Measurements from ENCODE around the gene DDX23.
A peak's percentile ranks its signal among the peaks of the same experiment; 100 is the strongest.

DDX23 gene

DNA sequence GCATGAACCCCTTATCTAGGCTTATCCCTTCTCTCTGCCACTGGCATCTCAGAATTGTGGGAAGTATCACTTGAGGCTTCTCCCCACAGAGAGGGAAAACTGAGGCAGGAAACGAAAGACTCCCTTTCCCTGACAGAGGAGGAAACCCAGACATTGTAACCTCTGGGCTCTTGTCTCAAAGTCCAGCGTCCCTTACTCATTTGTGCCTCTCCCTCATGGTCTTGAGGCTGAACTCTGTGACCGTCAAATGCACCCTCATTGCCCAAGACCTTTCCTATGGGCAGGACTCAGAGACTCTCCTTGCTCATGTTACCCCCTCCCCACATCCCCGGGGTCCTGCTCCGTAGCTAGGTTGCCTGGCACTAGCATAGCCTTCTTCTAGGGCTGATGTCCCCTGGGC lies 29.8 kb downstream of the DDX23 start:
- DNase-seq, result no peak

DNA sequence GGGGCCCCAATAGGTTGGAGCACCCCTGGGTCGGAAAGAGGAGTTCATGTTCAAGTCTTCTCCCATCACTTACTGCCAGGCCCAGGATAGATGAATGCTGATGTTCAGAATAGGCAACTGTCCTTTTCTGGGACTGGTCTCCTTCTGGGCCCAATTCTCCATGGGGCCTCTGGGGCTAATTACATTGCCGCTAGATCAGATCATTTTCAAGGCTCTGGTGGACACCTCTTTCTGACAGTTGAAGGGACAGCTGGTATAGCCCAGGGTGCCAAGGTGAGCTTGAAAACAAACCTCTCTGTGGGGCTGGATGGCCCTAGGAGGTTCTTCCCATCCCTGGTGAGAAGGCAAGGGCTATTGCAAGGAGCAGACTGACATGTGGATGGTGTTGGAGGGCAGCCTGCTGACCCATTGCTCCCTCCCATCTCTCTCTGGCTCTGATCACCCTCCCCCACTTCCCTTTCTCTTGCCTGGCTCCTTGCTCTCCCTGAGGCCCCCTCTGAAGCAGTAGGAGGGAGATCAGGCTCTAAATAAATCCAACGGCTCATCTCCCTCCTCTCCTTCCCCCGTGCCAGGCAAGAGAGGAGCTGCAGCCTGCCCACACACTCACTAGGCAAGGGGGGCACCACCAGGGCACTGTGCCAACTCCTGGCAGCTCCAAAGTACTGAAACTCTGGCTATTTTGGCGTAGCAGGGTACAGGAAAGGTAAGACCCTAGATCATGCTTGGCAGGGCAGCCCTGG lies 31.8 kb downstream of the DDX23 start:
- no peak for DNase-seq

DNA sequence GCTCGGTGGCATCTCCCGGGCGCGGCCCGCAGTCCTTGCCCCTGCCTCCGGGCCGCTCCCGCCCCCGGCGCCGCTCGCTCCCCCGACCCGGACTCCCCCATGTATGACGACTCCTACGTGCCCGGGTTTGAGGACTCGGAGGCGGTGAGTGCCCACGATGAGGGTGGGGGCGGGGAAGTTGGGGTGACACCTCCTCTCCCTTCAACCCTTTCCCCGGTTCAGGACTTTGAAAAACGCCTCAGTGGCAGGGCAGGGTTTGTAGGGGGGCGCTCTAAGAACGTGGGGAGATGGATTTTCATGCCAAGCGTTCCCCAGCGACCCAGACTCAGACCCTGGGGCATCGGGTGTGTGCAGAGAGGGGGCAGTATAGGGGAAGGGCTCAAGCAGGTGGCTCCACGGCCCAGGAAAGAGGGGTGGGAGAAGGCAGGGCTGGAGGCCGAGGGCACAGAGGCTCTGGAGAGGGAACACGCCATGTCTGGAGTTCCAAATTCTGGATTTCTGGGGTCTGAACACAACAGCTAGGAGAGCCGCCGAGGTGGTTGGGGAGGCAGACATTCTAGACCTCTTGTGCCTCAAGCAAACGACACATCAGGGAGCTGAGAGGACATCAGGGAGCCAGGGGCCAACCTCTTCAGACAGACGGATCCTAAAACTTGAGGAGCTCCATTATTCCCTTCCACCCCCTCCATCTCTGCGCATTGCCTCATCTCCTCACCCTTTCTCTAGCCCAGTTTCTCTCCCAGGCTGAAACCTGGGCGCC lies 33.0 kb downstream of the DDX23 start:
- peak; percentile 52 for DNase-seq

DNA sequence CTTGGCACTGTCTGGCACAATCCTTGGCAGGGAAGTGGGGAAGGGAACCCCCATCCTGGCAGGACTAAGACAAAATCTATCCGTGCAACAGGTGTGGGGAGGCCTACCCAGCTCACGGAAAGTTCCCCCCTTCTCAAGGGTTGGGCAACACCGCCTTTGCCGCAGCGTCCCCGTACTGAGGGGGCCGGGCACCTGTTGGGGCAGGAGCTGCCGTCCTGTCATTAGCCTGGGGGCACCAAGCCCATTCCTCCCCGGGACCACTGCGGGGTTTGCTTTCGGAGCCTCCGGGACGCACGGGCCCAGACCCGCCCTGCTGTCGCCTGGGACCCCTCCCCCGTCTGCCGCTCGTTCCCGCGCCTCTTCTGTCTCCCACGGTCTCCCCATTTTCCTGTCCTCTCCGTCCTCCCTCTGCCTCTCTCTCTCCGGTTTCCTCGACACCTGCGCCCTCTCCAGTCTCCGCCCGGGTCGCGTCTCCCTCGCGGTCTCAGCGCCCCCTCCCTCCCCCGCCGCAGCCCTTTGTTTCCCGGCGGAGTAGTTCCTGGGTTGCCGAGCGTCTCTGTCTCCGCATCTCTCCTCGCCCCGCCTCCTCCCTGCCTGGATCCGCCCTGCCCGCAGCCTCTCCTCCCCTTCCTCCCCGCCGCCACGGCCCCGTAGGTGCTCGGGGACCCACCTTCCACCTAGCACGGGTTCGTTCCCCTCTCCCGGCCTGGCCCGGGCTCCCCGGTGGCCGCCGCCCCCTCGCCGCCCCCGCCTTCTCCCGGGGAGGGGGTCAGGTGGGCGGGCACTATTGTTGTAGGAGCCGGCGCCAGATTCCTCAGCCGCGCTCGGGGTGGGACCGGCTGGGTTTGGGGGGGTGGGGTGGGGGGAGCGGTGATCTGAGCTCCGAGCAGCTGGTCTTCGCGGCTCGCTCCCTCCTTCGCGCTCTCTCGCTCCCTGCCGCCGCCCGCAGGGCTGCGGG lies 33.8 kb downstream of the DDX23 start, which contains the start of gene CACNB3:
CACNB3 (plus strand) TSS at position 624 of the 958 bp plus-strand sequence. CDS start 434 bp downstream, outside the sequence.
- peak; percentile 84 for DNase-seq

DNA sequence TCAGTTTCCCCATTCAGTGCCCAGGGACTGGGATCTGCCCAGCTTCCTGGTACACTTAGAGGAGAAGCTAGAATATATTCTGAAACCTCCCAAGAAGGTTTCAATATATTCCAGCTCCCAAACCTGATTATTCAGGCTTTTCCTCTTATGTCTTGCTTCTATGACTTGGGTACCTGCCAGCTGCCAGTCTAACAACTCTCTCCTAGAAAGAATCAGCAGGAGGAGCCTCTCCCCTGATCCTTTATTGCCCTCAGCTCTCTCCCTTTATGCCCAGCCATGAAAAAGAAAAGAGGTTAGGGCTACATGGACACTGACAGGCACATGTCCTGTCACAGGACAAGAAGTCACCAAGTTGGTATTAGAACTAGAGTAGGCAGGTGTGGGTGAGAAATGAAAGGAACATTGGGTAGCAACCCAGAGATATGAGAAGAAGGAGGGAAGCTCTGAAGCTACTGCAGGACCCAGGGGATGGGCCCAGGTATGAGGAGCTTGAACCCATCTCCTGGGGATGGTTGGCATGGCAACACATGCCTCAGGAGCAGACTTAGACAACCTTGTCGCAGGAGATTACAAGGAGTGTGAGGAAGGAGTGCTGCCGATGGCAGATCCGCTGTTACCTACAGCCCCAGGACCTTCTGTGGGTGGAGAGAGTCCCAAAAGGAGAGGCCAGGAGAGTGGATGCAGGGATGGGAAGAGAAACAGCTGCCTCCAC lies 35.7 kb downstream of the DDX23 start:
- no peak for DNase-seq

DNA sequence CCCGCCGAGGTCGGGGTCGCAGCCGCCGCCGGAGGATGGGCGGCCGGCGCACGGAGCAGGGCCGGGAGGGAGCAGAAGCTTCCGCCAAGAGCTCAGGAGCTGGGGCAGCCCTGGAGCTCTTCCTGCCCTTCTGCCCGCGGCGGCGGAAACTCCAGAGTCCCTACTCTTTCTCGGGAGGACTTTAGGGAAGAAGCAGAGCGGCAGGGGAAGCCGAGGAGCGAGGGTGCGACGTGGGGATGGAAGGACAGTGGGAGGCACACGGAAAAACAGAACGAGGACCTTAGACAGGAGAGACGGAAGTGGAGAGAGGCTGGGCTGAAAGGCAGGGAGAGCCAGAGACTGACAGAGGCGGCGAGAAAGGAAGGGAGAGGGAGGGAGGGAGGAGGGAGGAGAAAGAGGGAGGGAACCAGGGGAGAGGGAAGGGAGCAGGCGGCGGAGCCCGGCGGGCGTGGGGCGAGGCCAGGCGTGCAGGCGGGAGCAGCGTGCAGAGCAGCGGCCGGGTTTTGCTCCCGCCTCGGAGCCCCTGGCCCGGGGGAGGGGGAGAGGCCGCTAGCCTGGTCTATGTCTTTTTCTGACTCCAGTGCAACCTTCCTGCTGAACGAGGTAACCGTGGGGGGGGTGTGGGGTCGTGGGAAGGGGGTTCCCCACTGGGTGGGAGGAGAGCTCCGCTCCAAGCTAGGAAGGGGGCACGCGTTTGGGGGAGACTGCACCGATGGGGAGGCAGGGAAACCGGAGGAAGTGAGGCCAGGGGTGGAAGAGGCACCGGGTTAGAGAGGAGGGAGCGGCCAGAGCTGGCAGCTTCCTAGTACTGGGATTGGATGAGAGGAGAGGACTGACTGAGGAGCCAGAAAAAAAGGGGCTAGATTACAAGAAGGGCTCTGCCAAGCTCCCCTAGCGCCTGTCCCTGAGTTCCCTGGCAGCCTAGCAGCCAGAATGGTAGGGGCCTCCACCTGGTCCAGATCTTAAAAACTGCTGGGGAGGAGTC lies 36.5 kb downstream of the DDX23 start:
- DNase-seq, result peak; percentile 33

DNA sequence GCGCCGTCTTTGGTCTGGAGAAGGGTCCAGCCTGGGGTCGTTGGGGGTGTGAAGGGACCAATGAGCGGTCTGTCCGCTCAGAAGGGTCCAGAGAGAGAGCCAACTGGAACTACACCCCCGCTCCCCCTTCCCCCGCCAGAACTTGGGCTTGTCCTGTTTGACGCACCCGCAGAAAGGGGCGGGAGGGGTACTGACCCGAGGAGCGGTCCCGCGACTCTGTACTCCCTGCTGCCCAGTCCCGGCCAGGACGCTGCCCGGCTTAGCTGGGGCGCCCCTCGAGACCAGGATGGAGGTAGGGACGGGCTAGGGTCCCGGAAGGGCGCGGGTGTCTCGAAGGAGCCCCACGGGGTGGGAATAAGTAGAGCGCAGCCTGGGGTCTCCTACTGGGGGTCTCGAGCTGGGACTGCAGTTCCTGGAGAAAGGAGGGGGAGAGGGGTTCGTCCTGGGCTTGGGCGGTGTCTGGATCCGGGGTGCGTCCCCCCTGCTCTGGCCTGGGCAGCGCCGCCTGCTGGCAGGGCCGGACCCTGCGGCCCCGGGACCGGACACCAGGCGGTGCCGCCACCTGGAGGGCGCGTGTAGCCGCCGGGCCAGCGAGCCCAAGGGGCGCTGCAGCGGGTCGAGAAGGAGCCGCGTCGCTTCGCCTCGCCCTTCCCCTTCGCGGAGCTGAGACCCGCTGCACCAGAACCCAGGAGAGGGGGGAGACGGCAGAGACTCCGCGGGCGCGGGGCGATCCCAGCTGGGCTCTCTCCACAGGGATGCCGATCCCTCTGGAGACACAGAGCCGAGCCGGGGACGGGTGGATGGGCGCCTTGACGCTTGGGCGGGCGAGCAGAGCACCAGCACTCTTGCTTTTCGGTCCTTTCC lies 37.5 kb downstream of the DDX23 start:
- peak; percentile 81 for DNase-seq

DNA sequence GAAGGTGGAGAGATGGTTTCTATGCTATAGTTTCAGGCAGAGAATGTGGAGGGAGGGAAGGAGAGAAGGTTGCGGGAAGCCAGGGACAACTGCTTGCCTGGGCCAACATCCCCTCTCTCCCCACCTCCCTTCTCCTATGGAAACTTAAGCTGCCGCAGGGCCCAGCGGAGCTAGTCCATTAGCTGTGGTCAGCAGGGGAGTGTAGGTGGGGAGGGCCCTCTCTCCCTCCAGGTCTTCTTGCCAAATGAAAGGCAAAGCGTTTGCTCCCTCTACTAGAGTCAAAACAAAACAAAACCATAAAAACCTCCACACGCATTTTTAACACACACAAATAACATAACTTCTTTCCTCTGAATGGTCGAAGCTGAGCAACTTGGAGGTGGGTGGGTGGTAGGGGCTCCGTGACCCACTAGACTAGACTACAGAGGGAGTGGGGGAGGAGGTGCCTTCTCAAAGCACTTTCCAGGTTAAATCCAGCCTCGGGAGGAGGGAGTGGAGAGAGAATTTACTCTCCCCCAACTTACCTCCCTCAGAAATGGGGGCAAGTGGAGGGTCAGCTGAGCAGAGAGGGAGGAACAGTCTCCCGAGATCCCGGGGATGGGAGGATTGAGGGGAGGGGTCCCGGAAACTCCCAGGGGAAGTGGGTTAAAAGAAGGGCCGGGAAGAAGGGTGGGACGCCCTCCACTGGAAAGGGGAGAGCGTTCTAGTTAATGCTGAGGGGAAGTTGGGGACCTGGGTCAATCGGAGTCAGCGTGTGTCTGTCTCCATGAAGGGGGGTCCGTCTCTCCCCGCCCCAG lies 38.3 kb downstream of the DDX23 start:
- no peak for DNase-seq

DNA sequence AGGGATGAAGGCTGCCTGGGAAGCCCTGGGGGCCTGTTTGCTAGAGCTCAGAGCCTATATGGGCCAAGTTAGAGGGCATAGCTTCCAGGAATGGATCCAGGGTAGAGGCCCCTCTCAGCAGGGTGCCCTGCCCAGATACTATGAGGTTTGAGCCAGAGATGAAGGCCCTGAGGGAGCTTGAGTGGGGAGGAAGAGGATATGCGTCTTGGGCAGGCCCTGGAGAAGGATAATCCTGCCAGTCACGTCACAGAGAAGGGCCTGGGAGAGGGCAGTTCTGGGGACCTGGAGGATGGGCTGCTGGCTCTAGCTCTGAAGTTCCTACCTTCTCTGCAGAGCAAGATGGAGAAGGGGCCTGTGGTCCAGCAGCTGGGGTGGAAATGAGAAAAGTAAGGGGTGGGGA lies 39.6 kb downstream of the DDX23 start:
- no peak for DNase-seq

DNA sequence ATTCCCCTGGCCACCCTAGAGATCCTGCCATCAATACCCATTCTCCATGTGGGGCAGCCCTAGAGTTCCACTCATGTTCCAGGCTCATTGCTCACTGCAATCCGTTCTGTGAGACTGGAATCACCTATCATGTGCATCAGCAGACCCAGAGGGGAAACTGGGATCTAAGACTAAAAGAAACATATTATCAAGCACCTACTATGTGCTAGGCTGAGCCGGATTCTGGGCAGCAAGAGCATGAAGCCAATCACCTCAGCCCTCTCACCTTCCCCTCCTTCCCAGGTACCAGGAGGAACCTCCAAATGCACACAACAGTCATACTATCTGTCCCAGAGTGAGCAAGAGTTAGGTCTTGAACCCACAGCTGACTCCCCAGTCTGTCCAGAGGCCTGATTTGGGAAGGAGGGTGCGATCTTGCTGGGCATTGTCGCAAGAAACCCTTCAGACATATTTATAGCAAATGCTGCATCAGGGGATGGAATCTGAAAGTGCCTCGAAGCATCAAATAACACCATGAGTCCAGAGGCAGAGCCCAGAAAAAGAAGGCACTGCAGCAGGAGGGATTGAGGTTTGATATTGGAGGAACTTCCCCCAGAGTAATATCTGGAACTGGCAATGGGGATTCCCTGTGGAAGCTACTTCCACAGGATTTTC lies 40.4 kb downstream of the DDX23 start:
- no peak for DNase-seq

DNA sequence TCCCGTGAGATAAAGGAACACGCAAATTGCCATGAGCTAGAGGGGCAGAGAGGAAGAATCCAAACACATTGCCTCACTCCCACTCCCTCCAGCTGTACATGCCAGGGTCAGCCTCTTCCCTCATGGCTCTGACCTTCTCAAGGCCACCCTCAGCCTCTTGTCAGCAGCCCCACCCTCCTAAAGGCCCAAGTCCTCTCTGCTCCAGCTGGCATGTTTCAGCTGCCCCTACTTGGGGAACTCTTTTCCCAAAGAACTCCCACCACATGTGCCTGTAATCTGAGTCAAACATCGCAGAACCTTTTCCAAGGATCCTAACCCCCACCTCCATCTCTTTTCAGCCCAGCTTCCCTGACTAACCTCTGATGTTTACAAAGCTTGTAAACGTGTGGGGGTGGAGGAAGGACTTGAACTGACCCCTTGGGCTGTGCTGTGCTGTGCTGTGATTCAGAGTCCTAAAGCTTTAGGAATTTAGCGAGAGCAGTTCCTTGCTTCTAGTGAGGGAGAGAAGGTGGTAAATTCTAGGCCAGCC lies 41.0 kb downstream of the DDX23 start:
- DNase-seq, result no peak

DNA sequence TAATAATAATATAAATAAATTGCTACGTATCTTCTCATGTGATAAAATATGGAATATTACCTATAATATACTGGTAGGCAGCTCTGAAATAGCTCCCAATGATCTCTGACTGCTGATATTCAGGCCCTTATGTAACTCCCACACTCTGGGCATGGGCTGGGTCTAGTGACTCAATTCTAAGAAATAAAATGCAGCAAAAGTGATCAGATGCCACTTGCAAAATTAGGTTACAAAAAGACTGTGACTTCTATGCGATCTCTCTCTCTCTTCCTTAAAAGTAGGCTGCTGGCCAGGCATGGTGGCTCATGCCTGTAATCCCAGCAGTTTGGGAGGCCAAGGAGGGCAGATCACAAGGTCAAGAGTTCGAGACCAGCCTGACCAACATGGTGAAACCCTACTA lies 44.0 kb downstream of the DDX23 start:
- no peak for DNase-seq

DNA sequence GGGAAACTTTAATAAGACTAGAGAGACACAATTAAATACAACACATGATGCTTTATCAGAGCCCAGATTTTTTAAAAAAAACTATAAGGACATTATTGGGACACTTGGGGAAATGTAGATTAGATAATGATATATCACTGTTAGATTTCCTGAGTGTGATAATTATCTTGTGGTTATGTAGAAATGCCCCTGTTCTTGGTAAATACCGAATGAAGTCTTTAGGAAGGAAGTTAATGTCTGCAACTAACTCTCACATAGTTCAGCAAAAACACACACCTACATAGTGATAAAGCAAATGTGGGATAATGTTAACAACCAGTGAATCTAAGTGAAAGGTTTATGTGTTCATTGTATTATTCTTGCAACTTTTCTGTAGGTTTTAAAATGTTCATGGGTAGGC lies 48.3 kb downstream of the DDX23 start:
- DNase-seq, result no peak

DNA sequence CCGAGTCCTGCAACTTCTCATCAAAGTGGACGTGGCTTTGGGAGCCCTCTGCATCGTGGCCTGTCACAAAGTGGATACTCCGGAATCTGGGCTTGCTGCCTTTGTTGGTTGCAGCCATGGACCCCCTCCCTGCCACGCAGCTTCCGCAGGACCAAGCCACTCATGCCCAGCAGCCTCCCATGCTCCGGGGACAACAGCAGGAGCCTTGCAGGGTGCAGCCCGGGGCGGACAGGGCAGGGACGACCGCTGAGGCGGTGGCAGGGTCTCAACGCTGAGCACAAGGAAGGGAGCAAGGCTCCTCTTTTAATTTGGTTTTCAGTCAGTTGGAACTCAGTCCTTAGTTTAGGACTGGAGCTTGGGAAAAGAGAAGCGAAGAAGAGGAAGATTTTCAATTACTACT lies 51.0 kb downstream of the DDX23 start:
- no peak for DNase-seq

DNA sequence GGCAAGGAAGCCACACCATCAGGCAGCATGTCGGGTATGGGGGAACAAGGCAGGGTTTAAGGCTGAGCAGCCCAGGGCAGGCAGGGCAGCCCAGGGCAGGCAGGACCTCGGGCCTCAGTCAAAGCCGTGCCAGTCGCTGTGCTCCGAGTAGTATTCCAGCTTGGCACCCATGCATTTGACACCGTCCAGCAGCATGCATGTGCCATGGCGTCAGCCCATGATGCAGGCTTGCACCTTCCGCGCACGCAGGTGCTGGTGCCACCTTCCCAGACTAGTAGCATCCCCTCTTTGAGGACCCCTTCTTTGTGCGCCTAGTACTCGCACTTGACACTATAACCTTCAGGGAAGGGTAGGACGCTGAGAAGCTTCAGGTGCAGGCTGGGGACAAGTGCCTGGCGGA lies 51.5 kb downstream of the DDX23 start:
- DNase-seq, result no peak

DNA sequence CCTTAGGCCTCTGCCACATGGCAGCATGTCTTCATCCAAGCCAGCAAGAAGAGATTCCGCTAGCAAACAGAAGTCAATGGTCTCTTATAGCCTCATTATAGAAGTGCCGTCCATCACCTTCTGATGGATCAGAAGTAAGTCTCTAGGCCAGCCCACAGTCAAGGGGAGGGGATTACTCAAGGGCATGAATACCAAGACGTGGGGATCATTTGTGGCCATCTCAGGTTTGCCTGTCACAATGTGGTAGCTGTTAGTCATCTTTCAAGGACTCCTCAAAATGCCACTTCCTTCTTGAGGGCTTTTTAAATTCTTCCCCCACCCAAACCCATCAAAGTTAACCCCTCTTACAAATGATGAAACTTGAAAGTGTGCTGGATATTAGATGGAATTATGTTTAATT lies 55.0 kb downstream of the DDX23 start:
- DNase-seq, result no peak

DNA sequence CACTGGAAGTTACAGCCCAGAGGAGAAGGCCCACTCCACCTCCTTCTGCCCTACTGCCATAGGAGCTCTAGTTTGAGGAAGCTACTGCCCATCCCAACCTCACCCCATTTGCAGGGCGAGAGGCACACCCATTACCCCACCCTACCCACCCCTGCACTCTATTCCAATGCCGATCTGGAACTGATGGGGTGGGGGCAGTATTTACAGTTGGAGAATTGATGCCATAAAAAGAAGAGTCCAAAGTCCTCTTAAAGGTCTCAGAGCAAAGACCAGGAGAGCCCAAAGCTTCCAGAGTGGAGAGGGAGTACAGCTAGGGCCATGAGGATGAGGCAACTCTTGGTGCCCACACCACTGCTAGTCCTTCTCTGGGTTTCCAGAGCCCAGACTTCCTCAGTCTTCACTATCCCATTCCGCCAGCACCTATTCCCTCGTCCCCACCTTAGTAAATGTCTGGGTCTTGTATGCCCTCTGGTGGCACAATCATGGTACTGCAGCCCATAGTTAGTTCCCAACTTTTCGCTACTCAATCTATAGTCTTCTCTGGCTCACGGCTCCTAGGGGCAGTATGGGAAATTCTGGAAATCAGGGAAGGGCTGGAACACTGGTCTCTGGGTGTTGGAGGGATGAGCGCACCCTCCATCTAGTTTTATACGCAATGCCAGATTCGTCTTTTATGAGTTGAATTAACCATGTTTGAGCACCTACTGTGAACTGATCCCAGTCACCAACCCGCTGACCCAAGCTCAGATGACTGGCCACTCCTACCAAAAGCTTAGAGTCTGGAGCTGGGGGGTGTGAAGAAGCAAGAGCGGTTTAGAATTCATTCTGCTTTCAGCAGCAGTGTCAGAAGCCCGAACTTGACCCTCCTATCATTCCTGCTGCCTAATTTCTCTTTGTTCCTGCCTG lies 56.2 kb downstream of the DDX23 start:
- peak; percentile 57 for DNase-seq

Measured in activated naive CD4-positive, alpha-beta T cell treated with Interleukin-2 at 50 U/mL for 16 hours (primary cell).